Upper lobe of left lung (tissue), 4 donors: Measurements from ENCODE around the gene KLF13.

Experiments used
- CTCF ChIP-seq, 6 experiments: fragments of 450-650 bp in 4 of 6; fragments of 200-600 bp in 2 of 6; sonication (generic) in 2 of 6; IDR thresholded peaks; one replicate each; pipeline ENCODE4 v1.5.1; 2016 to 2019; ENCODE audit warnings: antibody characterized with exemption in 6 of 6
- POLR2A ChIP-seq, 4 donors: fragments of 450-650 bp; IDR thresholded peaks; one replicate each; pipeline ENCODE4 v1.5.1; 2016 to 2017; ENCODE audit warnings: antibody characterized with exemption in 4 of 4, mild to moderate bottlenecking in 2 of 4

- no peak for TF ChIP-seq CTCF (IDR thresholded peaks at IDR 0.05)
- TF ChIP-seq POLR2A (IDR thresholded peaks at IDR 0.05): no peak
Measured at GRCh38 chr15:31317421-31318327, 9.0 kb upstream of the KLF13 start.
